Embryonic facial prominence (tissue), 1 donor: Measurements from ENCODE around the gene CORO1C.

Experiments
- DNase-seq: peaks from one replicate; pipeline ENCODE4 v3.0.0-alpha.2; 2016; ENCODE audit errors: extremely low spot score

CORO1C gene

GRCh38 chr12:108599948-108600701, 131.2 kb downstream of the CORO1C start:
- no peak for DNase-seq

GRCh38 chr12:108599541-108599940, 131.8 kb downstream of the CORO1C start:
- DNase-seq = no peak

GRCh38 chr12:108598553-108599250, 132.6 kb downstream of the CORO1C start:
- DNase-seq = no peak

- DNase-seq = peak; percentile 52
Observed at GRCh38 chr12:108597559-108598471, 133.5 kb downstream of the CORO1C start, which contains the start of gene TMEM119. TMEM119 (minus strand) TSS chr12:108598084; CDS start chr12:108592383, 5,701 bp downstream.

- DNase-seq = no peak
Observed at GRCh38 chr12:108596854-108597558, 134.3 kb downstream of the CORO1C start.

- no peak for DNase-seq
Observed at GRCh38 chr12:108595711-108596647, 135.3 kb downstream of the CORO1C start.
